HFFc6 (cell line): ENCODE measurements around the gene ETV2. TPM values are rescaled to one million over a fixed set of nuclear protein-coding genes. Genes with fewer than 3 reads are reported as not detected.

Experiments used
- DNase-seq: peaks from one replicate; pipeline ENCODE4 v3.0.0-alpha.2; 2018
- H3K27ac Mint-ChIP-seq: 2 replicates; pipeline ENCODE4 v1.8.0; 2020; ENCODE audit warnings: mild to moderate bottlenecking, mixed read lengths
- H3K27me3 Mint-ChIP-seq: 2 replicates; pipeline ENCODE4 v1.8.0; 2021; ENCODE audit warnings: mild to moderate bottlenecking, moderate library complexity, mixed read lengths; ENCODE audit not compliant: insufficient read depth
- H3K36me3 Mint-ChIP-seq: 2 replicates; pipeline ENCODE4 v1.8.0; 2021; ENCODE audit warnings: low read depth, mixed read lengths
- H3K4me1 Mint-ChIP-seq: 2 replicates; pipeline ENCODE4 v1.8.0; 2020; ENCODE audit warnings: low read depth, mixed read lengths
- H3K4me3 Mint-ChIP-seq: 2 replicates; pipeline ENCODE4 v1.8.0; 2020; ENCODE audit warnings: mild to moderate bottlenecking, moderate library complexity, mixed read lengths
- H3K9me3 Mint-ChIP-seq: 2 replicates; pipeline ENCODE4 v1.8.0; 2020; ENCODE audit warnings: mild to moderate bottlenecking, mixed read lengths
- CTCF ChIP-seq: fragments of 200-600 bp; sonication (generic); IDR thresholded peaks from 2 replicates; pipeline ENCODE4 v1.5.0; 2021; ENCODE audit warnings: antibody characterized with exemption, mild to moderate bottlenecking
- total RNA-seq, 6 experiments: library from RNA; stranded (reverse); fragmentation: NEBNext Ultra II Directional; extraction: Animal tissue kit (Norgen Biotek cat#: 25700); gene quantifications; 2 replicates in 1 of 6; 3 replicates in 5 of 6; pipeline ENCODE4 v1.2.3, GENCODE V29; 2021

The ETV2 gene
- total RNA-seq, 6 experiments from 2014 or later, result 0.71 to 2.2 (median 1.4) TPM

GRCh38 chr19:35669974-35670373, 28.4 kb downstream of the ETV2 start:
- H3K4me1 Mint-ChIP-seq, result peaks cover 8% of the 10 kb centered on the region
- no peaks in the 10 kb centered on the region for H3K36me3 Mint-ChIP-seq
- H3K4me3 Mint-ChIP-seq, result no peak overlapping the region
- H3K27ac Mint-ChIP-seq, result no peak overlapping the region
- no peak for DNase-seq
- H3K9me3 Mint-ChIP-seq, result no peaks in the 10 kb centered on the region
- H3K27me3 Mint-ChIP-seq, result peaks cover 8% of the 10 kb centered on the region
- no peak for TF ChIP-seq CTCF

GRCh38 chr19:35670686-35671085, 29.1 kb downstream of the ETV2 start:
- no peak for DNase-seq
- no peak for TF ChIP-seq CTCF
- Mint-ChIP-seq H3K27me3 (peaks cover 9% of the 10 kb centered on the region), H3K27ac (no peak overlapping the region), H3K36me3 (no peaks in the 10 kb centered on the region), H3K9me3 (no peaks in the 10 kb centered on the region), H3K4me3 (no peak overlapping the region), H3K4me1 (peaks cover 8% of the 10 kb centered on the region)

GRCh38 chr19:35671818-35672217, 30.3 kb downstream of the ETV2 start:
- TF ChIP-seq CTCF, result no peak
- Mint-ChIP-seq H3K4me3 (no peak overlapping the region), H3K27ac (no peak overlapping the region), H3K36me3 (no peaks in the 10 kb centered on the region), H3K4me1 (peaks cover 8% of the 10 kb centered on the region), H3K27me3 (peaks cover 16% of the 10 kb centered on the region), H3K9me3 (no peaks in the 10 kb centered on the region)
- no peak for DNase-seq

- no peaks in the 10 kb centered on the region for H3K36me3 Mint-ChIP-seq
Measured at GRCh38 chr19:35673121-35673804, 31.7 kb downstream of the ETV2 start.

GRCh38 chr19:35675589-35676140, 34.1 kb downstream of the ETV2 start:
- H3K4me1 Mint-ChIP-seq, result peaks cover 8% of the 10 kb centered on the region
- no peaks in the 10 kb centered on the region for H3K36me3 Mint-ChIP-seq
- no peak overlapping the region for H3K27ac Mint-ChIP-seq
- no peaks in the 10 kb centered on the region for H3K9me3 Mint-ChIP-seq
- DNase-seq, result no peak
- no peak overlapping the region for H3K4me3 Mint-ChIP-seq
- H3K27me3 Mint-ChIP-seq, result peaks cover 25% of the 10 kb centered on the region
- no peak for TF ChIP-seq CTCF

More at GRCh38 chr19:35673121-35673804, 31.7 kb downstream of the ETV2 start:
- Mint-ChIP-seq H3K4me3 (peak overlapping the region; percentile 85), H3K27me3 (peaks cover 26% of the 10 kb centered on the region), H3K4me1 (peaks cover 8% of the 10 kb centered on the region), H3K9me3 (no peaks in the 10 kb centered on the region), H3K27ac (peak overlapping the region; percentile 72)
- peak; percentile 75 for DNase-seq
- TF ChIP-seq CTCF, result no peak
